ENCODE measurements around the gene MON1A.

MON1A gene, protein sequence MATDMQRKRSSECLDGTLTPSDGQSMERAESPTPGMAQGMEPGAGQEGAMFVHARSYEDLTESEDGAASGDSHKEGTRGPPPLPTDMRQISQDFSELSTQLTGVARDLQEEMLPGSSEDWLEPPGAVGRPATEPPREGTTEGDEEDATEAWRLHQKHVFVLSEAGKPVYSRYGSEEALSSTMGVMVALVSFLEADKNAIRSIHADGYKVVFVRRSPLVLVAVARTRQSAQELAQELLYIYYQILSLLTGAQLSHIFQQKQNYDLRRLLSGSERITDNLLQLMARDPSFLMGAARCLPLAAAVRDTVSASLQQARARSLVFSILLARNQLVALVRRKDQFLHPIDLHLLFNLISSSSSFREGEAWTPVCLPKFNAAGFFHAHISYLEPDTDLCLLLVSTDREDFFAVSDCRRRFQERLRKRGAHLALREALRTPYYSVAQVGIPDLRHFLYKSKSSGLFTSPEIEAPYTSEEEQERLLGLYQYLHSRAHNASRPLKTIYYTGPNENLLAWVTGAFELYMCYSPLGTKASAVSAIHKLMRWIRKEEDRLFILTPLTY

DNA sequence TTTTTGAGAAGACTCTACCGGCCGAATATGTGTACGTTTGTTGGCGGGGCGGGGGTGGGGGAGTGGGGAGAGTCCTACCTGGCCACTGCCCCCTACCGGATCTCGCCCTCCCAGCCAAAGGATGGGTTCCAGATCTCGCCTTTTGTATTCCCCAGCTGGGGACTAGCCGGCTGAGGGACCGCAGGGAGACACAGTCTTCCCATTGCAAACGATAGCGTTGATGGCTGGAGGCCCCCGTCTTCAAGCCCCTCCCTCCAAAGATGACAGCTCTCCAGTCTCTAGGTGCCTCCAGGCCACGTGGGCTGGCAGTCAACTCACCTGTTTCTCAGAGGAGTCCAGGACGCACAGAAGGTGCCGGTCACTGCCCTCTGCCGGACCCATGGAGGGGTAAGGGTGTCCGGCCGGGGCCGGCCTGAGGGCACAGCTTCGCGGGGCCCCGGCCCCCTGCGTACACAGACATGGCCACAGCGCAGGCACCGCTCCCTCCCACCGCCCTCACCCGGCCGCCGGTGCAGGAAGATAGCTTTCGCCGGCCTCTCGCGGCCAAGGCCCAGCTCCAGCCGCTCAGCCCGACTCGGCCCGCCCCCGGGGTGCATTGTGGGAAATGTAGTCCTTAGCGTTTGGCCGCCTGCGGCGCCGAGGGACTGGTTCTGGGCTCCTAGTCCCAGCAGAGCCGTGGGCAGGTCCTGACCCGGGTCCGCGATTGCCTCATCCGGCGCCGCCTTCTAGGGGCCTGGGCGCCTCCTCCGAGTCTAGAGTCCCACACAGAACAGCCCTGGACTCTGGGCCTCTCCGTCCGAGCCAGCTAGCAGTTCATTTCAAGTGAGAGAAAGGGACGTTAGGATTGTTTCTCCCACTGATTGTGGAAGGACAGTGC is at the start of gene MON1A:
Gene MON1A, minus strand, starts transcription at position 521 of the 877 bp plus-strand sequence. CDS start 16,465 bp downstream, outside the sequence.
- in situ Hi-C loops (cut with MboI; ENCODE audit: low sequenced_read_pairs, unreplicated experiment), result no loop called here
- TF ChIP-seq, protein P1, sequence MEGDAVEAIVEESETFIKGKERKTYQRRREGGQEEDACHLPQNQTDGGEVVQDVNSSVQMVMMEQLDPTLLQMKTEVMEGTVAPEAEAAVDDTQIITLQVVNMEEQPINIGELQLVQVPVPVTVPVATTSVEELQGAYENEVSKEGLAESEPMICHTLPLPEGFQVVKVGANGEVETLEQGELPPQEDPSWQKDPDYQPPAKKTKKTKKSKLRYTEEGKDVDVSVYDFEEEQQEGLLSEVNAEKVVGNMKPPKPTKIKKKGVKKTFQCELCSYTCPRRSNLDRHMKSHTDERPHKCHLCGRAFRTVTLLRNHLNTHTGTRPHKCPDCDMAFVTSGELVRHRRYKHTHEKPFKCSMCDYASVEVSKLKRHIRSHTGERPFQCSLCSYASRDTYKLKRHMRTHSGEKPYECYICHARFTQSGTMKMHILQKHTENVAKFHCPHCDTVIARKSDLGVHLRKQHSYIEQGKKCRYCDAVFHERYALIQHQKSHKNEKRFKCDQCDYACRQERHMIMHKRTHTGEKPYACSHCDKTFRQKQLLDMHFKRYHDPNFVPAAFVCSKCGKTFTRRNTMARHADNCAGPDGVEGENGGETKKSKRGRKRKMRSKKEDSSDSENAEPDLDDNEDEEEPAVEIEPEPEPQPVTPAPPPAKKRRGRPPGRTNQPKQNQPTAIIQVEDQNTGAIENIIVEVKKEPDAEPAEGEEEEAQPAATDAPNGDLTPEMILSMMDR (IDR thresholded peaks at IDR 0.05; ENCODE audit: borderline replicate concordance, control extremely low read depth, extremely low read depth, insufficient read depth, missing control alignments), result peak; percentile 26
- DNase-seq (ENCODE audit: low spot score), result peak; percentile 93

DNA sequence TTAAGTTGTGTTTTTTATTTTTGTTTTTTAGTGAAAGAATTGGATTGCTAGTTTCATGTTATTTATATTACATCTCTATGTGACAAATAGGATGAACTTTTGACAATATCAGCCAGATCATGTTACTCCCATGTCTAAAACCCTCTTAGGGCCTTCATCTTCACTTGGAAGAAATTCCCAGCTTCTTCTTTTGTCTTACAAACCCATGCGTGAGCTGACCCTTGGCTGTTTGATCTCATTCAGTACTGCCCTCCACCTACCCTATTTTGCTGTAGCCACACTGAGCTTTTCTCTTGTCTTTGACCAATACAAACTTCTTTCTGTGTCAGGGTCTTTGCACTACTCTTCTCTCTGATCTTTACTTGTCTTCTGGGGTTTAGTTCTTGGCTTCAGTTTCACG is 47.3 kb upstream of the MON1A start:
- DNase-seq (ENCODE audit: low spot score), result no peak
- TF ChIP-seq, protein P1 (IDR thresholded peaks at IDR 0.05; ENCODE audit: borderline replicate concordance, control extremely low read depth, extremely low read depth, insufficient read depth, missing control alignments), result no peak
- in situ Hi-C loops (cut with MboI; ENCODE audit: low sequenced_read_pairs, unreplicated experiment), result no loop called here

DNA sequence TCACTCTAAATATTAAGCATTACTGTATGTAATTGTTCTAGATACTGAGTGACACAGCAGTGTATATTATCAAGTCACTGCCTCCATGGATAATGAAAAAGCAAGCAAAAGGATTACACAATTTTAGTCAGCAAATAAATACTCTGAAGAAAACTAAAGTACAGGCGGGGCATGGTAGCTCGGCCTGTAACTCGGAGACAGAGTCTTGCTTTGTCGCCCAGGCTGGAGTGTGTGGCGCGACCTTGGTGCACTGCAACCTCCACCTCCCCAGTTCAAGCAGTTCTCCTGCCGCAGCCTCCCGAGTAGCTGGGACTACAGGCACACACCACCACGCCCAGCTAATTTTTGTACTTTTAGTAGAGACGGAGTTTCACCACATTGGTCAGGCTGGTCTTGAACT is 43.0 kb upstream of the MON1A start:
- in situ Hi-C loops (cut with MboI; ENCODE audit: low sequenced_read_pairs, unreplicated experiment), result no loop called here
- DNase-seq (ENCODE audit: low spot score), result no peak
- TF ChIP-seq, protein P1 (IDR thresholded peaks at IDR 0.05; ENCODE audit: borderline replicate concordance, control extremely low read depth, extremely low read depth, insufficient read depth, missing control alignments), result no peak

DNA sequence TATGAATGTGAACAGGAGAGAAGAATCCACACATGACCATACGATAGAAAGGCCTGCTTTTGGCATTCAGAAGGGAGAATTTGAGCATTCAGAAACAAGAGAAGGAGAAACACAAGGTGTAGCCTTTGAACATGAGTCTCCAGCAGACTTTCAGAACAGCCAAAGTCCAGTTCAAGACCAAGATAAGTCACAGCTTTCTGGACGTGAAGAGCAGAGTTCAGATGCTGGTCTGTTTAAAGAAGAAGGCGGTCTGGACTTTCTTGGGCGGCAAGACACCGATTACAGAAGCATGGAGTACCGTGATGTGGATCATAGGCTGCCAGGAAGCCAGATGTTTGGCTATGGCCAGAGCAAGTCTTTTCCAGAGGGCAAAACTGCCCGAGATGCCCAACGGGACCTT is 38.7 kb upstream of the MON1A start:
- in situ Hi-C loops (cut with MboI; ENCODE audit: low sequenced_read_pairs, unreplicated experiment), result no loop called here

DNA sequence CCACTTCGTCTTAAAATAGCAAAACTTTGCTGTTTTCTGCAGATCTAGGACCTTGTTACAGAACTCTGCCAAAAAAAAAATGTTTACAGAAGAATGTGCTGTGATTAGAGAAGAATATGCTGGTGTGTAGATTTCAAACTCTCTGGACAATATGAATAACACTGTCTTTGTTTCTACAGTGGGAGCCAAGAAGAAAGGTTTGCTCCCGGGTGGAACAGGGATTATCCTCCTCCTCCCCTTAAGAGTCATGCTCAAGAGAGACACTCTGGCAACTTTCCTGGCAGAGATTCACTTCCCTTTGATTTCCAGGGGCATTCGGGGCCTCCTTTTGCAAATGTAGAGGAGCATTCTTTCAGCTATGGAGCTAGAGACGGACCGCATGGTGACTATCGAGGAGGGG is 37.7 kb upstream of the MON1A start:
- DNase-seq (ENCODE audit: low spot score), result no peak
- in situ Hi-C loops (cut with MboI; ENCODE audit: low sequenced_read_pairs, unreplicated experiment), result no loop called here
- TF ChIP-seq, protein P1 (IDR thresholded peaks at IDR 0.05; ENCODE audit: borderline replicate concordance, control extremely low read depth, extremely low read depth, insufficient read depth, missing control alignments), result no peak

More for the DNA sequence above, 38.7 kb upstream of the MON1A start:
- no peak for DNase-seq (ENCODE audit: low spot score)
- TF ChIP-seq, protein P1 (IDR thresholded peaks at IDR 0.05; ENCODE audit: borderline replicate concordance, control extremely low read depth, extremely low read depth, insufficient read depth, missing control alignments), result no peak

DNA sequence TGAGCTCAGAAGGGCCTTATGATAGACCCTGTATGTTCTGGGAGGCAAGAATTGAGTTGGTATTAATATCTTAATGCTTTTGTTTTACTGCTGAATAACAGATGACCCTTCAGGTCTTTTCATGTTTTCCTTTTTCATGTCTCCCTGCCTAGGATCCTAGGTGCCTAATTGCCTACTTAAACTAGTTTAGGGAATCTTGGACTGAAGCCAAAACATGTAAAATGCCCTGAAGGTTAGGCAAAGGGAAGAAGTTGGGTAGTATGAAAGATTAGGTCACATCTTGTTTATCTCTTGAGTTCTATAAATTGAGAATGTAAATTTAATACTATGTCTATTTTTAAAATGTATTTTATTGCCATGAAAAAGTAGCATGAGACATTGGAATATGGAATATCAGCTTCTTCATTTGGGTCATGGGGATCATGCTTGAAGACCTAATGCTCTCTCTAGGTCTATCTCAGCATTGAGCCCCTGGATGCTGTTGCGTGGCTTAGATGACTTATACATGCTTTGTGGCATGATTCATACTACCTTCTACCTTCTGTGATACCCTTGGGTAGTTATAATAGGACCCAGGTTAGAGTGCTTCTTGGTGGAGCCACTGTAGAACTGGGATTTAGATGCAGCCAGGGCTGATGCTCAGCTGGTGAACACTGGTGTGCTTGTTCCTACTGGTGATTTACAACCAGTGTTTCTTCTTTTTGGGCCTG is 36.8 kb upstream of the MON1A start:
- no peak for DNase-seq (ENCODE audit: low spot score)
- TF ChIP-seq, protein P1 (IDR thresholded peaks at IDR 0.05; ENCODE audit: borderline replicate concordance, control extremely low read depth, extremely low read depth, insufficient read depth, missing control alignments), result no peak
- in situ Hi-C loops (cut with MboI; ENCODE audit: low sequenced_read_pairs, unreplicated experiment), result no loop called here
